HL-60/S4 (cell line): ENCODE results near the gene SCGB1D4.
"Not testable (repeated sequence)": the region's sequence is repeated elsewhere in the genome, so short reads cannot be mapped to it uniquely, and the experiment has no call there.

ENCODE experiments used
- in situ Hi-C: fragments of 300-500 bp; cut with MboI; formaldehyde crosslinking; loops from 2 replicates; pipeline ENCODE4 v1.14.3; 2022; ENCODE audit warnings: low sequenced_read_pairs

Gene SCGB1D4, protein sequence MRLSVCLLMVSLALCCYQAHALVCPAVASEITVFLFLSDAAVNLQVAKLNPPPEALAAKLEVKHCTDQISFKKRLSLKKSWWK

DNA sequence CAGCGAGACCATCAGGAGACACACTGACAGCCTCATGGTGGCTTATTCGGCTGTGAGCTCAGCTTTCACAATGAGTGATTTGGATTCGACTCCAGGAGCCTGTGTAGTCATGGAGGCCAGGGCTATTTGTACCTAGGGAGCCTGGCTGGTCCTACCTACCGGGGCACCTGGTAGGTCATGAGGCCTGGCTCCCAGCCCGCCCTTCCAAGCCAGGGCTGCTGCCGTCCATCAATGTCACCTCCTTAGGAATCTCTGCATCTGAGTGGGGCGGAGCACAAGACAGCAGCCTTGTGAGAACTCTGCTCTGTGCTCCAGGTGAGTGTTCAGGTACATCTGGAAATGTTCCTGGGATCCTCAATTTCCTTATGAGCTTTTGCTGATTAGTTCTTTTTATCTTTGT lies at the start of gene SCGB1D4:
SCGB1D4 (minus strand) TSS at position 101 of the 400 bp plus-strand sequence; CDS start at position 36, 65 bp downstream.
- in situ Hi-C loops = no loop called here

DNA sequence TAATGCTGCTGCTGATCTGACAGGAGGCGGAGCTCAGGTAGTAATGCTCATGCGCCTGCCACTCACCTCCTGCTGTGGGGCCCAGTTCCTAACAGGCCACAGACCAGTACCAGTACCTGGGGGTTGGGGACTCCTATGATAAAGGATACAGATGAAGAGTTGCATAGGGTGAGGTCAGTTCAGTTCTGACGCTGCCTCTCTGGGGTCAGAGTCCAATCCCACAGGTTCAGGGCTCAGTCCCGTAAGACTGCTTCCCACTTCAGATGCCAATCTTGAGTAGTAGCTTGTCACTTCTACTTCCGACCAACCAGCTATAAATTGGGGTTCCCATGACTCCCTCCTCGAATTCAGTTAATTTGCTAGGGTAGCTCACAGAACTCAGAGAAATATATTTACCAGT lies 47.0 kb upstream of the SCGB1D4 start:
- in situ Hi-C loops = no loop called here

DNA sequence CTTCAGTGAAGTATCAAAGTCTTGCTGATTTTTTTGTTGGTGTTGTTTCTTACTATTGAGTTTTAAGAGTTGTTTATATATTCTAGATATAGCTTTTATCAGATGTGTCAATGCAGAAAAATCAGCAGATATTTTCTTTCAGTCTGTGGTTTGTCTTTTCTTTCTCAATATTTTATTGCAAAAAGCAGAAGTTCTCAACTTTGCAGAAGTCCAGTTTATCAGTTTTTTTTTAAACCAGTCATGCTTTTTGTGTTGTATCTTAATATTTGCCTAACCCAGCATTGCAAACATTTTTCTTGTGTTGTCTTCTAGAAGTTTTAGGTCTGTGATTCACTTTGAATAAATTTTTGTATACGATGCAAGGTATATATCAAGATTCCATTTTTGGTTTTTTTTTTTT lies 45.3 kb upstream of the SCGB1D4 start:
- in situ Hi-C loops = no loop called here

DNA sequence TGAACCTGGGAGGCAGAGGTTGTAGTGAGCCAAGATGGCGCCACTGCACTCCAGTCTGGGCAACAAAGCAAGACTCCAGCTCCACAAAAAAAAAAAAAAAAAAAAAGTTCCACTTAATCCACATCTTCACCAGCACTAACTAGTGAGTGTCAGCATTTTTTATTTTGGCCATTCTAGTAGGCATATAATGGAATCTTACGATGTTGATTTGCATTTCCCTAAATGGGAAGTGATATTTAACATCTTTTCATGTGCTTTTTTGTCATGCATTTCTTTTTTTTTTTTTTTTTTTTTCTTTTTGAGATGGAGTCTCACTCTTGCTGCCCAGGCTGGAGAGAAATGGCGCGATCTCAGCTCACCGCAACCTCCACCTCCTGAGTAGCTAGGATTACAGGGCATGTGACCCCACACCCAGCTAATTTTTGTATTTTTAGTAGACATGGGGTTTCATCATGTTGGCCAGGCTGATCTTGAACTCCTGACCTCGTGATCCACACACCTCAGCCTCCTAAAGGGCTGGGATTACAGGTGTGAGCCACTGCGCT lies 44.8 kb upstream of the SCGB1D4 start:
- in situ Hi-C loops = not testable (repeated sequence)

DNA sequence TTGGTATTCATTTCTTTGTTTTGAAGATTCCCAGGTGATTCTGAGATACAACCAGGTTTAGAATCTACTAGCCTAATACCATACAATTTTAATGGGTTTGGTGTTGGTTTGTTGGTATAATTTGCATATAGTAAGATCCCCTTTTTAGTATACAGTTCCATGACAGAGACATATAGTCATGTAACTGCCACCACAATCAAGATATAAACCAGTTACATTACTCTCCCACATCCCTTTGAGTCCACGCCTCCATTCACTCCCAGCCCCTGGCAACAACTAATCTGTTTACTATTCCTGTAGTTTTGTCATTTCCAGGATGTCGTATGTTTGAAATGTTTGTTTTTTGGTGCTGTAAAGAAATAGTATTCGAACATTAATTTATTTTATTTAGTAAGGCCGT lies 42.7 kb upstream of the SCGB1D4 start:
- in situ Hi-C loops = no loop called here

DNA sequence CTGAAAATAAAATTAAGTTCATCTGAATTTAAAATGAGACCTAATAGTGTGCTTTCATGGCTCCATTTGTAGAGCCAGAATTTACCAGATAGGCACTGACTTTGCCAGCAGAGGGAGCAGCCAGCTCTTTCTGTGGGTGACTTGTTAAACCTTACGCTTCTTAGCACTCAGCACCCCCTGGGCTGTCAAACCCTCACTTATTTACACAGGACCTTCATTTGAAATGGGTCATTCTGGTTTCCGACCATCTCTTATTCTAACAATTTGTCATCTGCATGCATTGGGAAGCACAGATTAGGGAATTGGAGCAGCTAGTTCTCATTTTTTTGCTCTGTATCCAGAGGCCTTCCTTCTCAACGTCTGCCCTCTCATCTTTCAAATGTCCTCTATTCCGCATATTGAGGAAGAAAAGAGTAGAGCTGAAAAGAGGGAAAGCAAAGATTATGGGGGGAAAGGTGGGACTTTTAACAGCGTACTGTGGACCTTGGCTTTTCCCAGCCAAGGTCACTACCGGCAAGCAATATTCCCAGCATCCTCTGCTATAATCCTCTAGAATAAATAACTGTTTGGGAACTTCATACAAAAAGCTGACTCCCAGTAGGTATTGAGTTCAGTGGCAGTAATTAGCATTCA lies 41.5 kb upstream of the SCGB1D4 start:
- in situ Hi-C loops = no loop called here

DNA sequence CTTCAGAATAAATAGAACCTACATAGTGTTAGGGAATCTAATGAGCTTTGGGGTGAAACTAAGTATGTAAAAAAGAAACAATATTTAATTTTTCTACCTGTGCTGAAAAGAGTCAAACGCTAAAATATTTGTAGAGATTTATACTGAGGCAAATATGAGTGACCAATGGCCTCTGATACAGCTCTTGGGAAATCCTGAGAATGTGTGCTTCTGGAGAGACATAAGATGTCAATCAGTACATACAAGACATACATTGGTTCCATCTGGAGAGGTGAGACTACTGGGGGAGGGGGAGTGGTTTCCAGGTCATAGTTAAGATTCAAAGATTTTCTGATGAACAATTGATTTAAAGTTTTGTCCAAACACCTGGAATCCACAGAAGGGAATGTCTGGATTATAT lies 39.3 kb upstream of the SCGB1D4 start:
- in situ Hi-C loops = loop anchor here (5.0 kb wide), 1 partner anchor 34 kb away; no protein-coding TSS in a partner anchor

DNA sequence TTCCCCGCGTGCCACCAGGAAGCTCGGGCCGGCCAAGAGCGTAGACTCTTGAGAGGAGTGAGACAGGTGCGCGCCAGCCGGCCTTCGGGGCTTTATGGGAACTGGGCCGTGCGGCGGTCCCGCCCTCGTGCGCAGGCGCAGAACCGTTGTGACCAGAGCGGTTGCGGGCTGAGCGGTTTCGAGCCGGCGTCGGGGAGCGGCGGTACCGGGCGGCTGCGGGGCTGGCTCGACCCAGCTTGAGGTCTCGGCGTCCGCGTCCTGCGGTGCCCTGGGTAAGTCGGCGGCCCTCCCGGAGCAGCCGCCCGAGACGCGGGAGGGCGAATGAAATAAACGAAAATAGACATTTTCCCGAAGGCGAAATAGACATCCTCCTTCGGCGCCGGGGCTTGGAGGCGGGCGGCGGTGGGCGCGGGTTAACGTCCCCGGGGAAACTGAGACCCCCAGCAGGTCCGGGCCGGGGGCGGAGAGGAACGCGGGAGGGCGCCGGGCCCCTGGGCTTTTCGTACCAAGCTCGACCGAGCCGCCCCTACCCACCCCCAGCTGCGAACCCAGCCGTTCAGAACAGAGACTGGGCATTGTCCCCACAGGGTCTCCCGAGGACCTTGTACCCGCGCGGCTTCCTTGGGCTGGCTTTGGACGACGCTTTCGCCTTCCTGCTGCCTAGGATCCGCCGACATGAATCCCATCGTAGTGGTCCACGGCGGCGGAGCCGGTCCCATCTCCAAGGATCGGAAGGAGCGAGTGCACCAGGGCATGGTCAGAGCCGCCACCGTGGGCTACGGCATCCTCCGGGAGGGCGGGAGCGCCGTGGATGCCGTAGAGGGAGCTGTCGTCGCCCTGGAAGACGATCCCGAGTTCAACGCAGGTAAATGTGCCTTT lies 38.7 kb upstream of the SCGB1D4 start, which contains the start of gene ASRGL1:
ASRGL1 (plus strand) TSS at position 146 of the 879 bp plus-strand sequence; CDS start at position 676, 530 bp downstream.
- in situ Hi-C loops = loop anchor here (5.0 kb wide), 1 partner anchor 35 kb away; no protein-coding TSS in a partner anchor

DNA sequence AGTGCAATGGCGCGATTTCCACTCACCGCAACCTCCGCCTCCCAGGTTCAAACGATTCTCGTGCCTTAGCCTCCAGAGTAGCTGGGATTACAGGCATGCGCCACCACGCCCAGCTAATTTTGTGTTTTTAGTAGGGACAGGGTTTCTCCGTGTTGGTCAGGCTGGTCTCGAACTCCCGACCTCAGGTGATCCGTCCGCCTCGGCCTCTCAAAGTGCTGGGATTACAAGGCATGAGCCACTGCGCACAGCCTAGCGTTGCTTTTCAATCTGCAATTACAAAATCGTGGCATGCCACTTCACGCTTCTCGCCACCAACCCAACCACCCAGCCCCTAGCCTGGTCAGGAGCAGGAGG lies 38.1 kb upstream of the SCGB1D4 start:
- in situ Hi-C loops = loop anchor here (5.0 kb wide), 1 partner anchor 35 kb away; no protein-coding TSS in a partner anchor

DNA sequence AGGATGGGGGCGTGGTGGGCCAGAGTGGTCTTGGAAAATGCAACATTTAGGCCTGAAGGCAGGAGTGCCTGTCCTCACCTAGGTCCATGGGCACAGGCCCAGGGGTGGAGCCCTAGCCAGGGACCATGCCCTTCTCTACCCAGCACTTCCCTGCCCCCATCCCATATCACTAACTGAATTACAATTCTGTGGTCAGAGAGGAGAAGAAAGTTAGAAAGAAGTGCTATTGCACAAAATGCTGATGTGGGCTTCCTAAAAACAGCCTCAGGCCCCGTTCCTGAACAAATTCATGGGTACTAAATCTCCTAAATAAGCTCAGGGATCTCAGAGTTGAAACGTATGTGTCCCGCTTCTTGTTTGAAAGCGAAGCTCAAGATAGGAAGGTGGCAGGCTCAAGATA lies 34.9 kb upstream of the SCGB1D4 start:
- in situ Hi-C loops = no loop called here

DNA sequence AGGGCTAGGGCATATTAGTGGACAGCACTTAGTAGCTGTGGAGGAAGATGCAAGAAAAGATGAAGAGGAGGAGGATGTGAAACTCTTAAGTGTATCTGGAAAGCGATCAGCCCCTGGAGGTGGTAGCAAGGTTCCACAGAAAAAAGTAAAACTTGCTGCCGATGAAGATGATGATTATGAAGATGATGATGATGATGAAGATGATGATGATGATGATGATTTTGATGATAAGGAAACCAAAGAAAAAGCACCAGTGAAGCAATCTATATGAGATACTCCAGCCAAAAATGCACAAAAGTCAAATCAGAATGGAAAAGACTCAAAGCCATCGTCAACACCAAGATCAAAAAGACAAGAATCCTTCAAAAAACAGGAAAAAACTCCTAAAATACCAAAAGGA lies 32.4 kb upstream of the SCGB1D4 start:
- in situ Hi-C loops = not testable (repeated sequence)

DNA sequence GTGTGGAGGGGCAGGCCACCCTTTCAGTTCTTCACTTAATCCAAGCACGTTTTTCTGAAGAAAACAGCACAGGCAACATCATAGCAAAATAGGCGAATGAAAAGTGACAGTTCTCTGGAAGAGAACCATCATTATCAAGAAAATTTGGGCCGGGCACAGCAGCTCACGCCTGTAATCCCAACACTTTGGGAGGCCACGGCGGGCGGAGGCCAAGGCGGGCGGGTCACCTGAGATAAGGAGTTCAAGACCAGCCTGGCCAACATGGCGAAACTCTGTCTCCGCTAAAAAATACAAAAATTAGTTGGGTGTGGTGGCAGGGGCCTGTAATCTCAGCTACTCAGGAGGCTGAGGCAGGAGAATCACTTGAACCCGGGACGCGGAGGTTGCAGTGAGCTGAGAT lies 28.7 kb upstream of the SCGB1D4 start:
- in situ Hi-C loops = not testable (repeated sequence)

DNA sequence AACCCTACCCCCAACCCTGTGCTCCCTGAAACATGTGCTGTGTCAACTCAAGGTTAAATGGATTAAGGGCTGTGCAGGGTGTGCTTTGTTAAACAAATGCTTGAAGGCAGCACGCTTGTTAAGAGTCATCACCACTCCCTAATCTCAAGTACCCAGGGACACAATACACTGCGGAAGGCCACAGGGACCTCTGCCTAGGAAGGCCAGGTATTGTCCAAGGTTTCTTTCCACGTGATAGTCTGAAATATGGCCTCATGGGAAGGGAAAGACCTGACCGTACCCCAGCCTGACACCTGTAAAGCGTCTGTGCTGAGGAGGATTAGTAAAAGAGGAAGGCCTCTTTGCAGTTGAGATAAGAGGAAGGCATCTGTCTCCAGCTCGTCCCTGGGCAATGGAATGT lies 27.8 kb upstream of the SCGB1D4 start:
- in situ Hi-C loops = not testable (repeated sequence)

DNA sequence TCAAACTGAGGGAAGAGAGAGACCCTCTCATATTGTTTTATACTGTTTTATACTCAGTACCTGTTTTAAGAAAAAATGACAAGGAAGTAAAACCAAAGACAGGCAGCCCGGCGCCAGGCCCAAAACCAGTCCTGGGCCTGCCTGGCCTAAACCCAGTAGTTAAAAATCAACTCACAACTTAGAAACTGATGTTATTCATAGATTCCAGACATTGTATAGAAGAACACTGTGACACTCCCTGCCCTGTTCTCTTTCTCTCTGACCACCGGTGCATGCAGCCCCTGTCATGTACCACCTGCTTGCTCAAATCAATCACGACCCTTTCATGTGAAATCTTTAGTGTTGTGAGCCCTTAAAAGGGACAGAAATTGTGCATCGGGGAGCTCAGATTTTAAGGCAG lies 26.9 kb upstream of the SCGB1D4 start:
- in situ Hi-C loops = not testable (repeated sequence)

DNA sequence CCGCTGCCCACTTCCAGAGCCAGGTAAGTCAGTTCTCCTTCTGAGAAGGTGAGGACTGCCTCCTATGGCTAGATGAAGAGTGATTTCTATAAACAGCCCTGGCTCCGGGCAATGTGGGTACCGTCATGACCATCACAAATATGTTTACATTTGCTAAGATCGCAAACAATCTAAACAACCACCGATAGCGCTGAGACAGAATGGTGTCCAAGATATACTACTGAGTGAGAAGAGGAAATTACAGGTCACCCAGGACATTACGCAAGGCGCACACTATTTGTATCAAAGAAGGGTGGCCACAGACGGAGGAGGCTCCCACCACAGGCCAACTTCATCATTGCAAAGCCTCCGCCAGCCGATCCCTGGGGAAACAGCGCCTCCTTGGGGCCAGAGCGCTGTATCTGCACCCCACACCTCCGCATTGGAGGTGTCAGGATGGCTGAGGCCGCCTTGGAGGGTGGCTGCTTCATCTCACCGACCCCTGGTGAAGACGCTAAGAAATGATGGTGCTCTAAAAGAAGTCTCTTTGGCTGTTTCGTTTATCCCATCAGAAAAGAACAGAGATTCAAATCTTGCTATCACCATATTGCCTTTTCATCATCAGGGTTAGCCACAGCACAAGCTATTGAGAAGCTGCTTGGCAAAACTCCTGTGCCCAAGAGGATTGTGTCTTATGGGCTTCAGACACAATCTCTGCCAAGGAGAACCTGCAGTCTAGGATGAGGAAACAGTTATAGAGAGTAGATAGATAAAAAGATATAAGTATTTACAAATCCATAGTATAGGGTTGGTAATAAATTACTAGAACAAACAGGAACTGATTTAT lies 26.1 kb upstream of the SCGB1D4 start:
- in situ Hi-C loops = loop anchor here (25.0 kb wide), 1 partner anchor 463 kb away; no protein-coding TSS in a partner anchor

DNA sequence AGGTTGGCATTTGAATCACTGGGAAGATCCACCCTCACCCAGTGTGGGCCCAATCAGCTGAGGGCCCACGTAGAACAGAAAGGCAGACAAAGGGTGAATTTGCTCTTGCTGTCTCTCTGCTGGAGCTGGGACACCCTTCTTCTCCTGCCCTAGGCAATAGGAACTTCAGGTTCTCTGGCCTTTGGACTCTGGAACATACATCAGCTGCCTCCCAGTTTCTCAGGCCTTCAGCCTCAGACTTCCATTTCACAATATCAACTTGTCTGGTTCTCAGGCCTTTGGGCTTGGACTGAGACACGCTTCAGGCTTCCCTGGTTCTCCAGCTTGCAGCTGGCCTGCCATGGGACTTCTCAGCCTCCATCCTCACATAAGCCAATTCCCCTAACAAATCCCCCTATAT lies 23.6 kb upstream of the SCGB1D4 start:
- in situ Hi-C loops = loop anchor here (25.0 kb wide), 1 partner anchor 460 kb away; no protein-coding TSS in a partner anchor

DNA sequence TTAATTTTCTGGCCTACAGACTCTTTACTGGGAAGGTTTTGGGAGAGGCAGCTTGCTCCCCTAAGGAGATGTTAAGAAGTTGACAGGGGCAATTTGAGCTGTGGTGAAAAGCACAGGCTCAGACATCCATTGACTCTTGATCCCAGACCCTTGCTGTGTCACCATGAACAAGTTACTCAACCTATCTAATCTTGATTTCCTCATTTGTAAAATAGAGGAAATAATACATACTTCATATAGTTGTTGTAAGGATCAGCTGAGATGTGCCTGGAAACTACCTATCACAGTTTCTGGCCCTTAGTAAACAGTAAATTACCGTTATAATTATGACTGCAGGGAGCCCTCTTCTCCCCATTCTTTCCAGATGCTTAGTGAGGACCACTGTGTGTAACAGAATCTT lies 16.6 kb upstream of the SCGB1D4 start:
- in situ Hi-C loops = loop anchor here (25.0 kb wide), 1 partner anchor 453 kb away; no protein-coding TSS in a partner anchor

DNA sequence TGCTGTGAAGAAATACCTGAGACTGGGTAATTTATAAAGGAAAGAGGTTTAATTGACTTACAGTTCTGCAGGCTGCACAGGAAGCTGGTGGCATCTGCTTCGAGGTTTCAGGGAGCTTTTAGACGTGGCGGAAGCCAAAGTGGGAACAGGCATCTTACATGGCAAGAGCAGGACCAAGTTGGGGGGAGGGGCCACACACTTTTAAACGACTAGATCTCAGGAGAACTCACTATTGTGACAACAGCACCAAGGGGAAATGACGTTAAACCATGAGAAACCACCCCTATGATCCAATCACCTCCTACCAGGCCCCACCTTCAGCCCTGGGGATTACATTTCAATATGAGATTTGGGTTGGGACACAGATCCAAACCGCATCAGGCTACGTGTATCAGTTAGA lies 11.1 kb upstream of the SCGB1D4 start:
- in situ Hi-C loops = loop anchor here (25.0 kb wide), 1 partner anchor 448 kb away; no protein-coding TSS in a partner anchor

DNA sequence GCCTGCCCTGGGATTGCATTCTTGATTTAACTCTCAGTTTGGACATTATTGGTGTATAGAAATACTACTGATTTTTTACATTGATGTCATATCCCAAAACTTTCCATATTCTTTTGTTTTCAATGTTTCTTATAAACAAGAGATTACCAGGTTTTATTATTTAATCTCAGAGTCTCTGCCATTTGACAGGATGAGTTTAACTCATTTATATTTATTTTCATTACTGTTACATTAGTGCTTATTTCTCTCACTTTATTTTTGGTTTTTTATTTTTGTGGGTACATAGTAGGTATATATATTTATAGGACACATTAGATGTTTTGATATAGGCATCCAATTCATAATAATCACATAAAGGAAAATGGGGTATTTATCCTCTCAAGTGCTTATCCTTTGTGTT lies 9.1 kb upstream of the SCGB1D4 start:
- in situ Hi-C loops = loop anchor here (25.0 kb wide), 1 partner anchor 446 kb away; no protein-coding TSS in a partner anchor

DNA sequence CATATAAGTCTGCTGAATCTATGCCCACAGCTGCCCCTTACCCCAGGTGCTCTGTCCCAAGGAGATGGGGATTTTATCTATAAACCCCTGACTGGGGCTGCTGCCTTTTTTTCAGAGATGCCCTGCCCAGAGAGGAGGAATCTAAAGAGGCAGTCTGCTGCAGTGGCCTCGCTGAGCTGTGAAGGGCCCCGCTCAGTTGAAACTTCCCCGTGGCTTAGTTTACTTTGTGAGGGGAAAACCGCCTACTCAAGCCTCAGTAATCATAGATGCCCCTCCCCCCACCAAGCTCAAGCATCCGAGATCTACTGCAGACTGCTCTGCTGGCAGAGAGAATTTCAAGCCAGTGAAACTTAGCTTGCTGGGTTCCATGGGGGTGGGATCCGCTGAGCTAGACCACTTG lies 7.4 kb upstream of the SCGB1D4 start:
- in situ Hi-C loops = loop anchor here (25.0 kb wide), 1 partner anchor 444 kb away; no protein-coding TSS in a partner anchor
